ENCODE results near the gene MRPL41. TPM values are rescaled to one million over a fixed set of nuclear protein-coding genes. Genes with fewer than 3 reads are reported as not detected.

The MRPL41 gene
- total and polyA plus RNA-seq, 2 of the 13 experiments (the other 11 are each of a cell fraction or from before 2014, with no cell fraction given): 20.9 to 54.0 TPM

- TF ChIP-seq DNMT3B (CRISPR knock-in tag; conservative IDR thresholded peaks at IDR 0.05) (no peak), CEBPB (IDR thresholded peaks at IDR 0.05; ENCODE audit: borderline replicate concordance, low read depth, low read length) (no peak), ZSCAN12 (CRISPR knock-in tag; IDR thresholded peaks at IDR 0.05) (no peak), GLI4 (CRISPR knock-in tag; IDR thresholded peaks at IDR 0.05; ENCODE audit: borderline replicate concordance) (peak; percentile 61; the same call in 1 of the 2 replicates), SP4 (CRISPR knock-in tag; IDR thresholded peaks at IDR 0.05) (peak; percentile 93), MLXIP (CRISPR knock-in tag; IDR thresholded peaks at IDR 0.05; ENCODE audit: borderline replicate concordance) (peak; percentile 36; the same call in 1 of the 2 replicates), ZSCAN9 (CRISPR knock-in tag; IDR thresholded peaks at IDR 0.05; ENCODE audit: borderline replicate concordance) (0 out of 2 replicates have a peak, but pooled peaks have one; percentile 23), ATF1 (CRISPR knock-in tag; IDR thresholded peaks at IDR 0.05) (no peak), ATAD3A (CRISPR knock-in tag; IDR thresholded peaks at IDR 0.05) (no peak), ZNF468 (CRISPR knock-in tag; IDR thresholded peaks at IDR 0.05) (no peak), GABPB1 (CRISPR knock-in tag; IDR thresholded peaks at IDR 0.05) (peak; percentile 96), ZNF776 (CRISPR knock-in tag; IDR thresholded peaks at IDR 0.05) (peak; percentile 72; the same call in 1 of the 2 replicates), RBAK (CRISPR knock-in tag; IDR thresholded peaks at IDR 0.05) (no peak), FOXA3 (CRISPR knock-in tag; IDR thresholded peaks at IDR 0.05) (peak; percentile 36; the same call in 1 of the 2 replicates), ZNF570 (CRISPR knock-in tag; IDR thresholded peaks at IDR 0.05; ENCODE audit: borderline replicate concordance) (no peak), NFKB2 (CRISPR knock-in tag; IDR thresholded peaks at IDR 0.05; ENCODE audit: borderline replicate concordance) (no peak), SALL1 (CRISPR knock-in tag; IDR thresholded peaks at IDR 0.05) (peak; percentile 75), GFI1 (CRISPR knock-in tag; IDR thresholded peaks at IDR 0.05; ENCODE audit: borderline replicate concordance) (peak; percentile 28; the same call in 1 of the 2 replicates)
- TF ChIP-seq, protein P1, sequence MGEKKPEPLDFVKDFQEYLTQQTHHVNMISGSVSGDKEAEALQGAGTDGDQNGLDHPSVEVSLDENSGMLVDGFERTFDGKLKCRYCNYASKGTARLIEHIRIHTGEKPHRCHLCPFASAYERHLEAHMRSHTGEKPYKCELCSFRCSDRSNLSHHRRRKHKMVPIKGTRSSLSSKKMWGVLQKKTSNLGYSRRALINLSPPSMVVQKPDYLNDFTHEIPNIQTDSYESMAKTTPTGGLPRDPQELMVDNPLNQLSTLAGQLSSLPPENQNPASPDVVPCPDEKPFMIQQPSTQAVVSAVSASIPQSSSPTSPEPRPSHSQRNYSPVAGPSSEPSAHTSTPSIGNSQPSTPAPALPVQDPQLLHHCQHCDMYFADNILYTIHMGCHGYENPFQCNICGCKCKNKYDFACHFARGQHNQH (CRISPR knock-in tag; IDR thresholded peaks at IDR 0.05): peak; percentile 75
- TF ChIP-seq, protein P2, sequence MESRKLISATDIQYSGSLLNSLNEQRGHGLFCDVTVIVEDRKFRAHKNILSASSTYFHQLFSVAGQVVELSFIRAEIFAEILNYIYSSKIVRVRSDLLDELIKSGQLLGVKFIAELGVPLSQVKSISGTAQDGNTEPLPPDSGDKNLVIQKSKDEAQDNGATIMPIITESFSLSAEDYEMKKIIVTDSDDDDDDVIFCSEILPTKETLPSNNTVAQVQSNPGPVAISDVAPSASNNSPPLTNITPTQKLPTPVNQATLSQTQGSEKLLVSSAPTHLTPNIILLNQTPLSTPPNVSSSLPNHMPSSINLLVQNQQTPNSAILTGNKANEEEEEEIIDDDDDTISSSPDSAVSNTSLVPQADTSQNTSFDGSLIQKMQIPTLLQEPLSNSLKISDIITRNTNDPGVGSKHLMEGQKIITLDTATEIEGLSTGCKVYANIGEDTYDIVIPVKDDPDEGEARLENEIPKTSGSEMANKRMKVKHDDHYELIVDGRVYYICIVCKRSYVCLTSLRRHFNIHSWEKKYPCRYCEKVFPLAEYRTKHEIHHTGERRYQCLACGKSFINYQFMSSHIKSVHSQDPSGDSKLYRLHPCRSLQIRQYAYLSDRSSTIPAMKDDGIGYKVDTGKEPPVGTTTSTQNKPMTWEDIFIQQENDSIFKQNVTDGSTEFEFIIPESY (CRISPR knock-in tag; IDR thresholded peaks at IDR 0.05): peak; percentile 64; the same call in 1 of the 2 replicates
- TF ChIP-seq, protein P3, sequence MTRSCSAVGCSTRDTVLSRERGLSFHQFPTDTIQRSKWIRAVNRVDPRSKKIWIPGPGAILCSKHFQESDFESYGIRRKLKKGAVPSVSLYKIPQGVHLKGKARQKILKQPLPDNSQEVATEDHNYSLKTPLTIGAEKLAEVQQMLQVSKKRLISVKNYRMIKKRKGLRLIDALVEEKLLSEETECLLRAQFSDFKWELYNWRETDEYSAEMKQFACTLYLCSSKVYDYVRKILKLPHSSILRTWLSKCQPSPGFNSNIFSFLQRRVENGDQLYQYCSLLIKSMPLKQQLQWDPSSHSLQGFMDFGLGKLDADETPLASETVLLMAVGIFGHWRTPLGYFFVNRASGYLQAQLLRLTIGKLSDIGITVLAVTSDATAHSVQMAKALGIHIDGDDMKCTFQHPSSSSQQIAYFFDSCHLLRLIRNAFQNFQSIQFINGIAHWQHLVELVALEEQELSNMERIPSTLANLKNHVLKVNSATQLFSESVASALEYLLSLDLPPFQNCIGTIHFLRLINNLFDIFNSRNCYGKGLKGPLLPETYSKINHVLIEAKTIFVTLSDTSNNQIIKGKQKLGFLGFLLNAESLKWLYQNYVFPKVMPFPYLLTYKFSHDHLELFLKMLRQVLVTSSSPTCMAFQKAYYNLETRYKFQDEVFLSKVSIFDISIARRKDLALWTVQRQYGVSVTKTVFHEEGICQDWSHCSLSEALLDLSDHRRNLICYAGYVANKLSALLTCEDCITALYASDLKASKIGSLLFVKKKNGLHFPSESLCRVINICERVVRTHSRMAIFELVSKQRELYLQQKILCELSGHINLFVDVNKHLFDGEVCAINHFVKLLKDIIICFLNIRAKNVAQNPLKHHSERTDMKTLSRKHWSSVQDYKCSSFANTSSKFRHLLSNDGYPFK (CRISPR knock-in tag; IDR thresholded peaks at IDR 0.05; ENCODE audit: borderline replicate concordance): 0 out of 2 replicates have a peak, but pooled peaks have one; percentile 28
Observed at GRCh38 chr9:137578518-137579258, 27.0 kb downstream of the MRPL41 start, which contains the start of gene DPH7 (continued).

Data from HepG2 (cell line).